GM23248 (cell line): ENCODE data around the gene NRSN1.

ENCODE experiments used
- EZH2 ChIP-seq: fragments of 200-600 bp; sonication (generic); IDR thresholded peaks from 2 replicates; pipeline ENCODE4 v1.6.1; 2018; ENCODE audit warnings: antibody characterized with exemption, mild to moderate bottlenecking; ENCODE audit not compliant: insufficient read depth, poor library complexity, severe bottlenecking
- EZH2phosphoT487 ChIP-seq: fragments of 200-600 bp; sonication (generic); IDR thresholded peaks from 2 replicates; pipeline ENCODE4 v1.6.1; 2018; ENCODE audit warnings: antibody characterized with exemption, moderate library complexity, mild to moderate bottlenecking, low read depth; ENCODE audit not compliant: insufficient read depth

DNA sequence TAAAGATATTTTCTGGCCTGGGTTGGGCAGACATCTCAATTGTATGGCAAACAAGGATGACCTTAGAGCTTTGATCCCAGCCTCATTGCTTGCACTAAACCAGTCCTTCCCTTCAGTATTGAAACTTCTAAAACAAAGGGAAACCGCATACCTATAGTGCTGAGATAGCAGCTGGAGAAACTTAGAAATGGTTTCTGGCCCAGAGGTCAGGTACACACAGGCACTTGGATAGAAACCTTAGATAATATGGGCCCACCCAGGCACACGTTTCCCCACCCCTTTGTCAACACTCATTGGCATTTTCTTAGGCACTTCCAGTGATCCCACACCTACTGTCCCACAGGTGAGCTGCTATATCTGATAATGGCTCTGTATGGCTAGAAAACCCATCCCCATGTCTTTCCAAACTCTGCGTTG, 22.1 kb downstream of the NRSN1 start:
- TF ChIP-seq EZH2: no peak
- TF ChIP-seq EZH2phosphoT487: no peak
